GM10266 (cell line): Measurements from ENCODE around the gene STIM2.

Experiments used
- DNase-seq: peaks from one replicate; pipeline ENCODE4 v3.0.0; 2012; ENCODE audit errors: extremely low spot score
- TF ChIP-seq, protein P1 (sequence below): IDR thresholded peaks from 2 replicates; pipeline ENCODE4 v1.5.1; 2012; ENCODE audit warnings: mild to moderate bottlenecking, low read depth; ENCODE audit not compliant: control insufficient read depth, insufficient read depth; ENCODE audit errors: missing control alignments

Gene STIM2

DNA sequence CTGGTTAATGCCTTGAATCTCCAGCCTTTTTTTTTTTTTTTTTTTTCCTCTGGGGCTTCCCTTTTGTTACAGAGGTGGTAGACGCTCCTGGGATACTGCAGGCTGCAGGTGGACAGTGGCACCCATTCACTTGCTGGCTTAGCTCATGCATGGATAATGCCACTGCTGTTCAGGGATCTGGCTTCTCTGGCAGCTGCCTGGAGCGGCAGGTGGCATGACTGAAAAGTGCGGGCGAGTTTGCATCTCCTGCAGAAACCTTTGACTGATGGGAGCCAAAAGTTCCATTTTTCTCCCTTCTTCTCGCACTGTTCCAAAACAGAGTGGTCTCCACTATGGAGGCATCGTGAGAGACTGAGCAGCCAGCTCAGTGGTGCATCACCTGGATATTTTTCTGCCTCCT lies 5.9 kb upstream of the STIM2 start:
- TF ChIP-seq, protein P1, sequence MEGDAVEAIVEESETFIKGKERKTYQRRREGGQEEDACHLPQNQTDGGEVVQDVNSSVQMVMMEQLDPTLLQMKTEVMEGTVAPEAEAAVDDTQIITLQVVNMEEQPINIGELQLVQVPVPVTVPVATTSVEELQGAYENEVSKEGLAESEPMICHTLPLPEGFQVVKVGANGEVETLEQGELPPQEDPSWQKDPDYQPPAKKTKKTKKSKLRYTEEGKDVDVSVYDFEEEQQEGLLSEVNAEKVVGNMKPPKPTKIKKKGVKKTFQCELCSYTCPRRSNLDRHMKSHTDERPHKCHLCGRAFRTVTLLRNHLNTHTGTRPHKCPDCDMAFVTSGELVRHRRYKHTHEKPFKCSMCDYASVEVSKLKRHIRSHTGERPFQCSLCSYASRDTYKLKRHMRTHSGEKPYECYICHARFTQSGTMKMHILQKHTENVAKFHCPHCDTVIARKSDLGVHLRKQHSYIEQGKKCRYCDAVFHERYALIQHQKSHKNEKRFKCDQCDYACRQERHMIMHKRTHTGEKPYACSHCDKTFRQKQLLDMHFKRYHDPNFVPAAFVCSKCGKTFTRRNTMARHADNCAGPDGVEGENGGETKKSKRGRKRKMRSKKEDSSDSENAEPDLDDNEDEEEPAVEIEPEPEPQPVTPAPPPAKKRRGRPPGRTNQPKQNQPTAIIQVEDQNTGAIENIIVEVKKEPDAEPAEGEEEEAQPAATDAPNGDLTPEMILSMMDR: no peak
- no peak for DNase-seq

DNA sequence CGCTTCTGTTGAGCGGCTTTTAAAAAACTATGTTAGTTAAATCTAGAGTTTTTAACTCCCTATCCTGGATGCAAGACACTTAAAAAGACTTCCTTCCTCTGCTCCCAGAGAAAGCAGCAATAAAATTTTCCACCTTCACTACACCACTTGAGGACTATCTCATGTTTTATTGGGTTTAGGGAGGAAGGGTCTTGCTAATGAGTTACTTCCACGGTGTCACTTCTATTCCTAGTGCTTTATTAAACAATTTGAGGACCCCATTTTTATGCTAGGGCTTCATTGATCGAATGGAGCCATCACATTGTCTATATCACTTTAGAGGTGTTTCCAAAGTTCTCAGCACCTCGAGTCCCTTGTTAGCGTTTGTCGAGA lies 3.7 kb upstream of the STIM2 start:
- TF ChIP-seq, protein P1: no peak
- no peak for DNase-seq

DNA sequence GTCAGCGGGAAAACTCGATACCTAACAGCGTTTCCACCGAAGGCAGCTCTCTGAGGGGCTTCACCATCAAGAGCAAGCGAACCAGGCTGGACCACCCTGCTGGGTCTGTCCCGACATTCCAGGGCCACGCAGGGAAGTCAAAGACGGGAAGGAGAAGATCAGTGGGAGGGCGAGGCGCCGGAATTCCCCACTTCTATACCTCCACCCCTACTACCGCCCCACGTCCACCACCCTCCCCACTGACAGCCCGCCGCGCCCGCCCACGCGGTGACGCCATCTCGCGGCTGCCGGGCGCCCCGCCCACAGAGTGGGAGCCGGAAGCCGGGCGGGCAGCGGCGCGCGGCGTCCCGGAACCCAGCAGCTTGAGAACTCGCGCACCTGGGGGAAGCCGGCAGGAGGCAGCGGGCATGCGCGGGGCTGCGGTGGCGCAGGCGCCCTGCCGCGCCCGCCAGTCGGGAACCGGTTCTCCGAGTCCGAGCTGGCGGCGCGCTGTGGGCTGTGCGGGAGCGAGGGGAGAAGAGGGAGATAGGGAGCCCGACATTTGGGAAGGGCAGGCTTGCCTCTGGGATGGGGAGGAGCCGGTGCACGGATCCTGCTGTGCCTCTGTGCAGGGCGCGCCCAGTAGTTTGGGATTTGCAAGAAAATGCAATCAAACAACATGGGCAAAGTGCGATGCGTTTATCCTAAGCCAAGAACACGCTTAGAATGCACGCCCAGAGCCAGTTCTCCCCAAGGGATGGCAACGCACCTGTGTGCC lies 3.2 kb upstream of the STIM2 start:
- DNase-seq: peak; percentile 91
- TF ChIP-seq, protein P1: no peak

DNA sequence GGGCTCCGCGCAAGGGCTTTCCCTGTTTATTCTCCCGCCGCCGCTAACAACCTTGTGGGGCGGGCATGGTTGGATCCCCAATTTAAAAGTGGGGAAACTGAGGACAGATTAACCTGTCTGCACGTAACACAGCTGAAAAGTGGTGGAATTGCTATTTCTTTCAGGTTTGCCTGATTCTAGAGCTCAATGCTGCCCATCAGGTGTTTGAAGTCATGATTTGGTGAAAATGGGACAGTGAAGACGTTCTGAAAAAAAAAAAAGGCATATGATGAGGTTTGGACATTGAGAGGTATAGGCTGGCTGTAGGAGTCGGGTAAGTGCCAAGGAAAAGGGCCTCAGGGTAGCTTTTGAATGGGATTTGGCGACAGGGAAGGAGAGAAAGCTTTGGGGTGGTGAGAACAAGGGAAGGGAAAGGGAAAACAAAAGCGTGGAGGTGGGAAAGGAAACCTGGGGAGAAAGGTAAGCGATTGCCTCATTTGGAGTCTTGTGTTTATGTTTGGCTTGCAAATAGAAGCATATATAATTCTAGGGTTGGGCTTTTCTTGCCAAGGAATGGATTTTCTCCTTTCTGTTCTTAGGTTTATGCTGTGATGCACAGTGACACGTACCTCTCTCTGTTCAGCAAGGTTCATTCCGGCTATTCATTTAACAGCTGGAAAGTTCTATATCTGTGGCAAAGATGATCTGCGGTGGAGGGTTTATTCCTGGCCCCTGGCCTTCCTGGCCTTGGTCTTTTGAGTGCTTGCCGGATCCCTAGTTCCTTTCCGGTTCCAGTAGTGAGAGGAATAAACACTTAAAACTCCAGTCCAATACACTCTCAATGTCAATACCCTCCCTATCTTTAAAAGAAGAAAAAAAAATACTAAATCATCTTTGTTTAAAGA lies 2.4 kb upstream of the STIM2 start:
- DNase-seq: no peak

DNA sequence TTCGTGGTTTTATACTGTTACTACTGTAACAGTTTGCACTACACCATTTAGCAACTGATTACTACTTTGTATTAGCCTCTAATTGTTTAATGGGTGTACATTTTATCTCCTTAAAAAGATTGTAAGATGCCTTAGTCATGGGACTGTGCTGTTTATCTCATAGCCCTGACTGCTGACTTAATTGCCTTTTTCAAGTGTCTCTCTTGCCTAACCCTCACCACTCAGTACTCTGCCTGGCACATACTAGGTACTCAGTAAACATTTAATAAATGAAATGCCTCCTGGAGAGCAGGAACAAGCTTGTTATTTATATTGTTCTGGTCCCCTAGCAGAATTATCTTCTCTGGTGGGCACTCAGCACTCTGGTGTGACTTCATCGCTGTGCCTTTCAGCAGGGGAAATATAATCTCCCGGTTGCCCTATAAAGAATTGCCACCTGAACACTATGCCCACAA lies 1.7 kb upstream of the STIM2 start:
- no peak for DNase-seq
- TF ChIP-seq, protein P1: no peak

More for the DNA sequence above, 2.4 kb upstream of the STIM2 start:
- TF ChIP-seq, protein P1: no peak

DNA sequence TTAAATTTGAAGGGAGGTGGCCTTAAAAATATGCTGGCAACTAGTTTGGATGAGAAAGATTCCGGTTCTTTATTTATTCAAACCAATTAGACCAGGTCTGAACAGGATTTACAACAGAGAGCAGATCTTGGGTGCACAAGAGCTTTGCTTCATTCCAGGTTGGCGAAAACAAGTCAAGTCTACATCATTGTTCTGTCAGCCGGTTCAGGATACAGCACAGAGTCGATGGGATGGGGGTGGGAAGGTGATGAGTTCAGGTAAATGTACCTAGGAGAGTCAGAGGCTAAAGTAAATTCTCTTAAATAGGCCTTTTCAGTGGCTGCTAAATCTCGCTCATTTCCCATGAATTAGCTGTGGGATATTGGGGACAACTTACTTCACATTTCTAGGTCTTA lies 882 bp upstream of the STIM2 start:
- DNase-seq: no peak
- TF ChIP-seq, protein P1: no peak

DNA sequence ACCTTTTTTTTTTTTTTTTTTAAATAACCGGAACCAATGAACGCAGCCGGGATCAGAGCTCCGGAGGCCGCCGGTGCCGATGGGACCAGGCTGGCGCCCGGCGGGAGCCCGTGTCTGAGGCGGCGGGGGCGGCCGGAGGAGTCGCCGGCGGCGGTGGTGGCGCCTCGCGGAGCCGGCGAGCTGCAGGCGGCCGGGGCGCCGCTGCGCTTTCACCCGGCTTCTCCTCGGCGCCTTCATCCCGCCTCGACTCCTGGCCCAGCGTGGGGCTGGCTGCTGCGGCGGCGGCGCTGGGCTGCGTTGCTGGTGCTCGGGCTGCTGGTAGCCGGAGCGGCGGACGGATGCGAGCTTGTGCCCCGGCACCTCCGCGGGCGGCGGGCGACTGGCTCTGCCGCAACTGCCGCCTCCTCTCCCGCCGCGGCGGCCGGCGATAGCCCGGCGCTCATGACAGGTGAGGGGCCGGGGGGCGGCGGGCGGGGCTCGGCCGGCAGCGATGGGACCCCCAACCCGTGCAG lies 337 bp downstream of the STIM2 start:
- peak; percentile 54 for DNase-seq
- TF ChIP-seq, protein P1: no peak
